HG03103 (cell line): ENCODE results near the gene KCNJ16.

Source experiments
- ATAC-seq: cut with Tn5 transposase; IDR thresholded peaks from one replicate; pipeline ENCODE4 v1.9.1; 2021; ENCODE audit warnings: low read depth; ENCODE audit not compliant: unreplicated experiment

KCNJ16 gene

GRCh38 chr17:70123193-70123592 lies 48.2 kb downstream of the KCNJ16 start:
- ATAC-seq = no peak

- ATAC-seq = no peak
Measured at GRCh38 chr17:70124723-70125122, 49.7 kb downstream of the KCNJ16 start.

GRCh38 chr17:70127221-70127873 lies 52.3 kb downstream of the KCNJ16 start:
- no peak for ATAC-seq

- ATAC-seq = no peak
Measured at GRCh38 chr17:70128727-70129238, 53.8 kb downstream of the KCNJ16 start.

DNA sequence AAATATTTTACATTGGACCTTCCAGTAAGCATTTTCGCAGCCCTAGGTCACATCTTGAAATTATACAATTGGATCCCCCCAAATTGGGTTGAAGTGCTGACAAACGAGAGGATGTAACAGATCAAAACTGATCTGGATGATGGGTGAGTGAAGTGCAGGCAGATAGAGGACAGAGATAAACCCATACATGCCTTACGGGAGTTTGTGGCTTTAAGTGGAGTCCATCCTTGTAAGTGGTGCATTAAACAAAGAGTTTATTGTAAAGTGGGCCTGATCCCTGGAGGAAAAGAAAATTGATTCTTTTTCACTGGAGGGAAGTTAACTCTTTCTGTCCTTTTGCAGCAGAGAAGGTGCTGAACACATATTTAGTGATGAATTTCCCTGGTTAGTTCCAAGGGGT lies 55.3 kb downstream of the KCNJ16 start:
- ATAC-seq = no peak

- ATAC-seq = no peak
Measured at GRCh38 chr17:70132505-70132904, 57.5 kb downstream of the KCNJ16 start.

GRCh38 chr17:70134042-70134441 lies 59.0 kb downstream of the KCNJ16 start:
- ATAC-seq = no peak

- no peak for ATAC-seq
Measured at GRCh38 chr17:70134777-70135176, 59.8 kb downstream of the KCNJ16 start.

DNA sequence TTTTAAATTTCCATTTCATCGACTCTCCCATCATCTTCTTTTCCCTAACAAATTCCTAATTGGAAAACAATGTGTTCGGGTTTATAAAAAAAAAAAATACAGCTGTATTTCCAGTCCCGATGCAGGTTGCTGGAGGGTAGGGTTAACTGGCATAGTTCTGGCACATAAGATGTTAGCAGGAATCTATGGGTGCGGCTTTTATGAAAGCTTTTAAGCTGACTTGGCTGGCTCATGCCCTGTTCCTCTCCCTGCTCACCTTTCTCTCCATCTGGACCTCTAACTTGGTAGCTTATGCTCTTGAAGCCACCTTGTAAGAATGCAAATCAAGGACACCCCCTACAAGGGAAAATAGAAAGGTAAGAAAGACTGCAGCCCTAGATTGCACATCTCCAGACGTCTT lies 61.1 kb downstream of the KCNJ16 start:
- ATAC-seq = no peak

DNA sequence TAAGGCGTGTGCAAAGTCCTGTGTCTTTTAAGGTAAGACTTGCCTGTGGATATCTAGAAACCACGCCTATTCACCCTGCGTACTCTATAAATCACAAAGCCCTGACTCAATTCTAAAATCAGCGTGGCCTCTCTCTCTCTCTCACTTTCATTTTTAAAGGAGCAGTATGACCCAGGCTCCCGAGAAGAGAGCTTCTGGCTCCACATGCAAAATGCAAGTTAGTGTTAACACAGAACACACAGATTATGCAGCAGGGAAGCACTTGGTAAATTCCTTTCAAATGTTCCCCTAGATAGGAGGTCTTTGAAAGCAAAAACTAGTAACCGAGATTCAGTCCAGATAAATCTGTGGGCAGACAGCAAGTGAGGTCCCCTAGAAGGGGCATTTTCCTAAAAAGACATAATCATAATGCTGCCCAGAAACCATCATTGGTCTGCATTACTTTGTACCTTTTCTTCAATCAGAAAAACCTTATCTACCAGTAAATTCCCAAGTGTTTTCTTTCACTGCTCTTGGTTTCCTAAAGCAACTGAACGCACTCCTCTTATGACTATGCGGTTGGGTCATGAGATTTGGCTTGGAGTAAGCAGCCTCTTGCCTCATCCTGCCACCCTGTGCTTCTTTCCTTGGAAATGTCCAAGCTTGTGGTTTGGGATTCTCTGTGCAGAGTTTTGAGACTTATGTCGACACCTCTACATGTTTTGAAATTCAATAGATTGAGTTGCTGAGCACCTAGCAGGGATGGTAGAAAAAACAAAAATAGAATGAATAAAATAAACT lies 62.6 kb downstream of the KCNJ16 start:
- peak; percentile 99 for ATAC-seq

- ATAC-seq = no peak
Measured at GRCh38 chr17:70138291-70138865, 63.4 kb downstream of the KCNJ16 start.

DNA sequence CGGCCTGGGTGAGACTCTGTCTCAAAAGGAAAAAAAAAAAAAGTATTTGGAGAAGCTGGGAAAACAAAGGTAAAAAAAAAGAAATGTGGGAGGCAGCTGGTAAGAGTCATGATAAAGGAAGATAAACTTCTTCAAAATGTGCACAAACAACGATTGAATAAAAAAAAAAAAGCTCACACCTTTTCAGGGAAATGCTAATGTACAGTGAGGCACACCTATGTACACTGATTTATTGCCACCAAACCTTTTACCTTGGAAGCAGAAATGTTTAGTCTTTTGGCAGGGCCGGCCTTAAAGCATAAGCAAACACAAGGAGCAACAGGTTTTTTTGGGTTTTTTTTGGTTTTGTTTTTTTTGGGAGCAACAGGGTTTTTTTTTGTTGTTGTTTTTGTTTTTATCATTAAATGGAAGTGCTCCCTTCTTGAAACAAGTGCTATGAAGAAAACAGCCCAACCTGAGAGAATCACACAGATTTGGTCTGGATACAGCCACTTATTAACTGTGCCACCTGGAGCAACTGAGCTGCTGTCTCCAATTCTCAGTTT lies 64.5 kb downstream of the KCNJ16 start:
- ATAC-seq = no peak

- no peak for ATAC-seq
Measured at GRCh38 chr17:70144260-70144846, 69.3 kb downstream of the KCNJ16 start.

- no peak for ATAC-seq
Measured at GRCh38 chr17:70153210-70153609, 78.2 kb downstream of the KCNJ16 start.

DNA sequence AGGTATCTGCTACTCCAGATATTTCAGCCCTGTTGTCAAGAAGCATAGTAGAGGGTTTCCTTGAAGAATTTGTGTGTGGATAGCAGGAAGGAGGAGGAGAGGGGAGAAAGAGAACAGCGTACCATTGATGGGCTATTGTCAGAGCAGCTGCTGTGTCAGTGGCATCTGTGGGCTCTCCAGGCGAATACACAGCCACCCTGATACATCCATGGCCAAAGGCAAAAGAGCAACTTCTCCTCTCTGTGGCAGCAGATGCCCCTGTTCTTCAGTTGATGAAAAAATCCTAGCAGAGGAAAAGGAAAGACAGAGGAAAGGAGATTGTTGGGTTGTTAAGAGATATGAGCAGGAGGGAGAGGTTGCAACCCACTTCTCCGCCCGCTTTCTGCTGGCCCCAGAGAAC lies 82.1 kb downstream of the KCNJ16 start:
- ATAC-seq = no peak

- ATAC-seq = no peak
Measured at GRCh38 chr17:70158180-70158579, 83.2 kb downstream of the KCNJ16 start.

GRCh38 chr17:70158591-70158990 lies 83.6 kb downstream of the KCNJ16 start:
- ATAC-seq = no peak

- no peak for ATAC-seq
Measured at GRCh38 chr17:70159980-70160379, 85.0 kb downstream of the KCNJ16 start.

DNA sequence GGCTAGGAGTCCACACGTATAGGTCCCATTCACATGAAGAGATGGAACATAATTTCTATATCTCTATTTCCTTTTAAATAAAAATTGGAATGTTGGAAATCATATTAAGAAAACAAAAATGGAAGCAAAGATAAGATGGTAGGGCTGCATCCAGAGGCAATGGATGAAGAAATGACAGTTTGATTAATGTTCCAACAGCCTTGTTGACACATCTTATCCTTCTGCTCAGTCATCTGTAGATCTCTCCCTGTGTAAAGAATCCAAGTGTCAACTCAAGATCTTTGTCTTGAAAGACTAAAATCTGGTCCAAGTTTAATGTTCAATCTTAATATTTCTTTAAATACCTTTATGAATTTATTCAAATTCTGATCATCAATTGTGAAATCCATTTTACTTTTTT lies 86.5 kb downstream of the KCNJ16 start:
- no peak for ATAC-seq

DNA sequence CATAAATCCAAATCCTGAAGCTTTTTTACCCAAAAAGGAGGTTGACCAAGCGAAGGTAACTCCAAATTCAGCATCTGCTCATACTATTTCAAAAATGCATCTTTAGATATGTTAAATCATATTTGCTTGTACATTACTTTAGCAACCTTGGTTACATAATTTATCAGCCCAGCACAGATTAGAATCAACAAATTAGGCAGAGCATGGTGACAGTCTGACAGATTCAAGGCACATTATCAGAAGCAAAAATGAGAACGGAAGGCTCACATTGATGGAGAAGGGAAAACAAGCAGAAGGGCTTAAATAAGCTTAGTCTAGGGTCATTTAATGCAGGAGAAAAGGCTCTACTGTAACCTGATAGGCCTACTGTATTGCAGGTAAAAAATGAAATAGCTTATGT lies 90.4 kb downstream of the KCNJ16 start:
- no peak for ATAC-seq

- ATAC-seq = no peak
Measured at GRCh38 chr17:70166615-70167014, 91.6 kb downstream of the KCNJ16 start.
